ENCODE results near the gene HYDIN.
"Not testable (repeated sequence)": the region's sequence is repeated elsewhere in the genome, so short reads cannot be mapped to it uniquely, and the experiment has no call there.

HYDIN gene

GRCh38 chr16:70939690-70940359, 290.7 kb downstream of the HYDIN start:
- not testable (repeated sequence) for H3K27ac ChIP-seq (replicated peaks; ENCODE audit: low read length); H3K4me2 ChIP-seq (ENCODE audit: insufficient read depth, low read length, poor library complexity, severe bottlenecking); H2AFZ ChIP-seq (ENCODE audit: low read length); H3K36me3 ChIP-seq (replicated peaks in 1 of 2; ENCODE audit: control insufficient read depth in 2 of 2, insufficient read depth in 2 of 2, low read length in 2 of 2); H3K18ac ChIP-seq (ENCODE audit: low read length); H2BK12ac ChIP-seq (ENCODE audit: low read length); H3K9me3 ChIP-seq (replicated peaks in 1 of 2; ENCODE audit: control insufficient read depth in 2 of 2, insufficient read depth in 1 of 2, low read depth in 1 of 2, low read length in 2 of 2); H3K23ac ChIP-seq (ENCODE audit: low read depth, low read length, poor library complexity); H2AK5ac ChIP-seq (ENCODE audit: low read depth, low read length); H4K8ac ChIP-seq (ENCODE audit: low read depth, low read length); H3K4ac ChIP-seq (ENCODE audit: low read length); H2BK5ac ChIP-seq (ENCODE audit: low read length); H3K27me3 ChIP-seq (ENCODE audit: control insufficient read depth in 3 of 3, insufficient read depth in 3 of 3, low read depth in 1 of 3, low read length in 3 of 3); H3K79me1 ChIP-seq (ENCODE audit: low read depth, low read length); H3K14ac ChIP-seq (ENCODE audit: low read length); H3K9ac ChIP-seq (ENCODE audit: low read depth, low read length, poor library complexity); DNase-seq (ENCODE audit: low spot score); H3K4me3 ChIP-seq (ENCODE audit: low read length in 2 of 2); H2BK120ac ChIP-seq (ENCODE audit: low read depth, low read length); H4K91ac ChIP-seq (ENCODE audit: low read depth, low read length, poor library complexity); H2BK15ac ChIP-seq (ENCODE audit: low read length)
- H3K4me1 ChIP-seq (ENCODE audit: control insufficient read depth in 2 of 2, insufficient read depth in 1 of 2, low read depth in 1 of 2, low read length in 2 of 2), result peaks cover 4 to 12% of the 10 kb centered on the region in 2 donors
- no CpG with 5 or more reads among the region's 7 CpGs for WGBS, 2 donors (ENCODE audit: extremely low coverage in 2 of 2, insufficient read length in 2 of 2, insufficient replicate concordance in 1 of 2)

- not testable (repeated sequence) for H2BK5ac ChIP-seq (ENCODE audit: low read length); H3K9me3 ChIP-seq (replicated peaks in 1 of 2; ENCODE audit: control insufficient read depth in 2 of 2, insufficient read depth in 1 of 2, low read depth in 1 of 2, low read length in 2 of 2); H3K14ac ChIP-seq (ENCODE audit: low read length); H4K91ac ChIP-seq (ENCODE audit: low read depth, low read length, poor library complexity); H3K4me1 ChIP-seq (ENCODE audit: control insufficient read depth in 2 of 2, insufficient read depth in 1 of 2, low read depth in 1 of 2, low read length in 2 of 2); H2AK5ac ChIP-seq (ENCODE audit: low read depth, low read length); H3K79me1 ChIP-seq (ENCODE audit: low read depth, low read length); DNase-seq (ENCODE audit: low spot score); H3K4ac ChIP-seq (ENCODE audit: low read length); H2BK15ac ChIP-seq (ENCODE audit: low read length); H3K36me3 ChIP-seq (replicated peaks in 1 of 2; ENCODE audit: control insufficient read depth in 2 of 2, insufficient read depth in 2 of 2, low read length in 2 of 2); H3K27ac ChIP-seq (replicated peaks; ENCODE audit: low read length); H2BK120ac ChIP-seq (ENCODE audit: low read depth, low read length); H4K8ac ChIP-seq (ENCODE audit: low read depth, low read length); H2AFZ ChIP-seq (ENCODE audit: low read length); H3K23ac ChIP-seq (ENCODE audit: low read depth, low read length, poor library complexity); H3K4me2 ChIP-seq (ENCODE audit: insufficient read depth, low read length, poor library complexity, severe bottlenecking); H3K4me3 ChIP-seq (ENCODE audit: low read length in 2 of 2); H3K9ac ChIP-seq (ENCODE audit: low read depth, low read length, poor library complexity); H3K18ac ChIP-seq (ENCODE audit: low read length); H3K27me3 ChIP-seq (ENCODE audit: control insufficient read depth in 3 of 3, insufficient read depth in 3 of 3, low read depth in 1 of 3, low read length in 3 of 3); H2BK12ac ChIP-seq (ENCODE audit: low read length)
- no CpG with 5 or more reads among the region's 12 CpGs for WGBS, 2 donors (ENCODE audit: extremely low coverage in 2 of 2, insufficient read length in 2 of 2, insufficient replicate concordance in 1 of 2)
These were observed 293.6 kb downstream of the HYDIN start for GRCh38 chr16:70936781-70937525.

- H3K4me2 ChIP-seq (ENCODE audit: insufficient read depth, low read length, poor library complexity, severe bottlenecking); H3K9me3 ChIP-seq (replicated peaks in 1 of 2; ENCODE audit: control insufficient read depth in 2 of 2, insufficient read depth in 1 of 2, low read depth in 1 of 2, low read length in 2 of 2); H2BK12ac ChIP-seq (ENCODE audit: low read length); H3K4ac ChIP-seq (ENCODE audit: low read length); H3K36me3 ChIP-seq (replicated peaks in 1 of 2; ENCODE audit: control insufficient read depth in 2 of 2, insufficient read depth in 2 of 2, low read length in 2 of 2); H3K9ac ChIP-seq (ENCODE audit: low read depth, low read length, poor library complexity); H2BK15ac ChIP-seq (ENCODE audit: low read length); DNase-seq (ENCODE audit: low spot score); H3K14ac ChIP-seq (ENCODE audit: low read length); H3K4me1 ChIP-seq (ENCODE audit: control insufficient read depth in 2 of 2, insufficient read depth in 1 of 2, low read depth in 1 of 2, low read length in 2 of 2); H3K4me3 ChIP-seq (ENCODE audit: low read length in 2 of 2); H3K27me3 ChIP-seq (ENCODE audit: control insufficient read depth in 3 of 3, insufficient read depth in 3 of 3, low read depth in 1 of 3, low read length in 3 of 3); H4K91ac ChIP-seq (ENCODE audit: low read depth, low read length, poor library complexity); H4K8ac ChIP-seq (ENCODE audit: low read depth, low read length); H3K18ac ChIP-seq (ENCODE audit: low read length); H3K27ac ChIP-seq (replicated peaks; ENCODE audit: low read length); H2AK5ac ChIP-seq (ENCODE audit: low read depth, low read length); H3K23ac ChIP-seq (ENCODE audit: low read depth, low read length, poor library complexity); H2AFZ ChIP-seq (ENCODE audit: low read length); H3K79me1 ChIP-seq (ENCODE audit: low read depth, low read length); H2BK5ac ChIP-seq (ENCODE audit: low read length); H2BK120ac ChIP-seq (ENCODE audit: low read depth, low read length): not testable (repeated sequence)
- no CpG with 5 or more reads among the region's 4 CpGs for WGBS, 2 donors (ENCODE audit: extremely low coverage in 2 of 2, insufficient read length in 2 of 2, insufficient replicate concordance in 1 of 2)
These were observed 295.2 kb downstream of the HYDIN start for GRCh38 chr16:70935325-70935724.

- H3K18ac ChIP-seq (ENCODE audit: low read length); H3K4me3 ChIP-seq (ENCODE audit: low read length in 2 of 2); H2BK15ac ChIP-seq (ENCODE audit: low read length); H3K4me2 ChIP-seq (ENCODE audit: insufficient read depth, low read length, poor library complexity, severe bottlenecking); H2AFZ ChIP-seq (ENCODE audit: low read length); H4K91ac ChIP-seq (ENCODE audit: low read depth, low read length, poor library complexity); DNase-seq (ENCODE audit: low spot score); H3K4ac ChIP-seq (ENCODE audit: low read length); H3K79me1 ChIP-seq (ENCODE audit: low read depth, low read length); H3K4me1 ChIP-seq (ENCODE audit: control insufficient read depth in 2 of 2, insufficient read depth in 1 of 2, low read depth in 1 of 2, low read length in 2 of 2); H2BK12ac ChIP-seq (ENCODE audit: low read length); H3K36me3 ChIP-seq (replicated peaks in 1 of 2; ENCODE audit: control insufficient read depth in 2 of 2, insufficient read depth in 2 of 2, low read length in 2 of 2); H3K9me3 ChIP-seq (replicated peaks in 1 of 2; ENCODE audit: control insufficient read depth in 2 of 2, insufficient read depth in 1 of 2, low read depth in 1 of 2, low read length in 2 of 2); H3K14ac ChIP-seq (ENCODE audit: low read length); H2BK5ac ChIP-seq (ENCODE audit: low read length); H2BK120ac ChIP-seq (ENCODE audit: low read depth, low read length); H3K27me3 ChIP-seq (ENCODE audit: control insufficient read depth in 3 of 3, insufficient read depth in 3 of 3, low read depth in 1 of 3, low read length in 3 of 3); H4K8ac ChIP-seq (ENCODE audit: low read depth, low read length); H3K9ac ChIP-seq (ENCODE audit: low read depth, low read length, poor library complexity); H2AK5ac ChIP-seq (ENCODE audit: low read depth, low read length); H3K27ac ChIP-seq (replicated peaks; ENCODE audit: low read length); H3K23ac ChIP-seq (ENCODE audit: low read depth, low read length, poor library complexity): not testable (repeated sequence)
- no CpG with 5 or more reads among the region's 8 CpGs for WGBS, 2 donors (ENCODE audit: extremely low coverage in 2 of 2, insufficient read length in 2 of 2, insufficient replicate concordance in 1 of 2)
These were observed 296.8 kb downstream of the HYDIN start for GRCh38 chr16:70933746-70934145.
